Lower leg skin (tissue), 4 donors: ENCODE results near the gene ST3GAL3. TPM values are rescaled to one million over a fixed set of nuclear protein-coding genes. Genes with fewer than 3 reads are reported as not detected.

ENCODE experiments used
- DNase-seq, 2 donors: peaks; one replicate each; pipeline ENCODE4 v3.0.0-alpha.2; 2019; ENCODE audit warnings: low spot score in 2 of 2
- H3K4me3 ChIP-seq: fragments of 200-600 bp; sonication (generic); 2 replicates; pipeline ENCODE4 v1.5.1; 2017; ENCODE audit warnings: mild to moderate bottlenecking, low read depth; ENCODE audit not compliant: poor library complexity, severe bottlenecking
- POLR2A ChIP-seq, 2 donors: fragments of 450-650 bp; IDR thresholded peaks; one replicate each; pipeline ENCODE4 v1.6.1; 2016 to 2017; ENCODE audit warnings: antibody characterized with exemption in 2 of 2, mild to moderate bottlenecking in 1 of 2, moderate library complexity in 1 of 2
- WGBS, 2 donors: methylation state at CpG; one replicate each; pipeline ENCODE4 v1.1.5; 2018; 5-methylcytosine and 5-hydroxymethylcytosine counted together
- intact Hi-C: fragments of 100-400 bp; cut with DNase I; formaldehyde crosslinking; loops from one replicate; pipeline ENCODE4 v1.15.0; 2023; ENCODE audit warnings: low total_unique reads
- total RNA-seq, 4 donors: library from RNA; depleted of rRNA; stranded (reverse); fragments of >200 nt; gene quantifications; one replicate each; pipeline ENCODE4 v1.1.0, GENCODE V29; 2016
- TF ChIP-seq, protein P1 (sequence below), 3 donors: fragments of 450-650 bp; IDR thresholded peaks; one replicate each; pipeline ENCODE4 v1.5.1; 2016; ENCODE audit warnings: antibody characterized with exemption in 3 of 3, mild to moderate bottlenecking in 3 of 3, moderate library complexity in 2 of 3

Gene ST3GAL3
- total RNA-seq, 4 donors from 2014 or later = 6.9 to 10.5 (median 8.0) TPM

DNA sequence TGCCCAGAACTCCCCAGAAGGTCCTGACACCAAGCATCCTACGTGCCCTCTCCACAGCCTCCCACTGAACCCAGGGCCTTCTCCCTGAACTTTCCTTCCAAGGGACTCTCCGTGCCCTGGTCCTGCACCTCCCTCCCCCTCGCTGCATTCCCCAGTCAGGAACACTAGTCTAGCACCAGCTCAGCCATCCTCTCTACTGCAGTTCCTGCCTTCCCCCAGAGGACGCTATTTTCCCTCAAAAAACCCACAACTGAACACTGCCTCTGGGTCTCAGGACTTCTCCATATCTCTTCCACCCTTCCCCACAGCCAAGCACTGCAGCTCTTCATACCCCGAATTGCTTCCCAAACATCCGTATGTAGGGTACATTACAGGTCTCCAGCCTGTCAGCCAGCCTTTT is 213.7 kb downstream of the ST3GAL3 start:
- intact Hi-C loops = no loop called here
- TF ChIP-seq, protein P1, sequence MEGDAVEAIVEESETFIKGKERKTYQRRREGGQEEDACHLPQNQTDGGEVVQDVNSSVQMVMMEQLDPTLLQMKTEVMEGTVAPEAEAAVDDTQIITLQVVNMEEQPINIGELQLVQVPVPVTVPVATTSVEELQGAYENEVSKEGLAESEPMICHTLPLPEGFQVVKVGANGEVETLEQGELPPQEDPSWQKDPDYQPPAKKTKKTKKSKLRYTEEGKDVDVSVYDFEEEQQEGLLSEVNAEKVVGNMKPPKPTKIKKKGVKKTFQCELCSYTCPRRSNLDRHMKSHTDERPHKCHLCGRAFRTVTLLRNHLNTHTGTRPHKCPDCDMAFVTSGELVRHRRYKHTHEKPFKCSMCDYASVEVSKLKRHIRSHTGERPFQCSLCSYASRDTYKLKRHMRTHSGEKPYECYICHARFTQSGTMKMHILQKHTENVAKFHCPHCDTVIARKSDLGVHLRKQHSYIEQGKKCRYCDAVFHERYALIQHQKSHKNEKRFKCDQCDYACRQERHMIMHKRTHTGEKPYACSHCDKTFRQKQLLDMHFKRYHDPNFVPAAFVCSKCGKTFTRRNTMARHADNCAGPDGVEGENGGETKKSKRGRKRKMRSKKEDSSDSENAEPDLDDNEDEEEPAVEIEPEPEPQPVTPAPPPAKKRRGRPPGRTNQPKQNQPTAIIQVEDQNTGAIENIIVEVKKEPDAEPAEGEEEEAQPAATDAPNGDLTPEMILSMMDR (IDR thresholded peaks at IDR 0.05) = no peak
- TF ChIP-seq POLR2A (IDR thresholded peaks at IDR 0.05) = no peak
- DNase-seq = no peak
- H3K4me3 ChIP-seq = no peak overlapping the region
- WGBS, 2 donors = 92 to 99% methylated on average over 6 of the region's 6 CpGs

GRCh38 chr1:43924516-43924915 is 217.2 kb downstream of the ST3GAL3 start:
- intact Hi-C loops = no loop called here
- TF ChIP-seq, protein P1 (IDR thresholded peaks at IDR 0.05) = no peak
- TF ChIP-seq POLR2A (IDR thresholded peaks at IDR 0.05) = no peak

GRCh38 chr1:43925846-43926245 is 218.5 kb downstream of the ST3GAL3 start:
- DNase-seq = no peak
- 92 to 93% methylated on average over 9 of the region's 9 CpGs for WGBS, 2 donors
- no peak for TF ChIP-seq POLR2A (IDR thresholded peaks at IDR 0.05)
- TF ChIP-seq, protein P1 (IDR thresholded peaks at IDR 0.05) = no peak
- no peak overlapping the region for H3K4me3 ChIP-seq
- intact Hi-C loops = no loop called here

More at GRCh38 chr1:43924516-43924915, 217.2 kb downstream of the ST3GAL3 start:
- H3K4me3 ChIP-seq = no peak overlapping the region
- no peak for DNase-seq
- 66 to 79% methylated on average over 4 of the region's 4 CpGs for WGBS, 2 donors

GRCh38 chr1:43930168-43930948 is 223.0 kb downstream of the ST3GAL3 start:
- no peak for DNase-seq
- intact Hi-C loops = loop anchor here (5.0 to 10.0 kb wide), 3 partner anchors 114 to 406 kb away; no protein-coding TSS in a partner anchor
- no peak overlapping the region for H3K4me3 ChIP-seq
- 74 to 77% methylated on average over 7 to 9 of the region's 10 CpGs for WGBS, 2 donors
- no peak for TF ChIP-seq POLR2A (IDR thresholded peaks at IDR 0.05)
- TF ChIP-seq, protein P1 (IDR thresholded peaks at IDR 0.05) = no peak

GRCh38 chr1:43930949-43931275 is 223.6 kb downstream of the ST3GAL3 start:
- 43 to 52% methylated on average over 4 of the region's 4 CpGs for WGBS, 2 donors
- TF ChIP-seq, protein P1 (IDR thresholded peaks at IDR 0.05) = no peak
- TF ChIP-seq POLR2A (IDR thresholded peaks at IDR 0.05) = no peak
- intact Hi-C loops = loop anchor here (5.0 to 10.0 kb wide), 3 partner anchors 114 to 406 kb away; no protein-coding TSS in a partner anchor
- no peak overlapping the region for H3K4me3 ChIP-seq
- no peak for DNase-seq
